HepG2 (cell line): ENCODE data around the gene TENT5A. TPM values are rescaled to one million over a fixed set of nuclear protein-coding genes. Genes with fewer than 3 reads are reported as not detected.
A peak's percentile ranks its signal among the peaks of the same experiment; 100 is the strongest.

Source experiments
- BHLHE40 ChIP-seq: IDR thresholded peaks from 2 replicates; pipeline ENCODE4 v1.6.1; 2011; ENCODE audit warnings: low read length, improper control_type of control experiment
- CBX1 ChIP-seq: IDR thresholded peaks from one replicate; pipeline ENCODE4 v1.6.1; 2016; ENCODE audit warnings: antibody characterized with exemption, low read depth
- CENPX ChIP-seq: sonication (generic); formaldehyde crosslinking; IDR thresholded peaks from 2 replicates; pipeline ENCODE4 v1.9.0; 2021; ENCODE audit warnings: mild to moderate bottlenecking, missing genetic modification reagents, moderate library complexity
- GRHL1 ChIP-seq: sonication (generic); formaldehyde crosslinking; conservative IDR thresholded peaks from 2 replicates; pipeline ENCODE4 v1.8.0; 2022; ENCODE audit warnings: missing genetic modification reagents
- HES4 ChIP-seq: sonication (generic); formaldehyde crosslinking; IDR thresholded peaks from 2 replicates; pipeline ENCODE4 v1.9.0; 2021; ENCODE audit warnings: mild to moderate bottlenecking, missing genetic modification reagents, borderline replicate concordance
- KAT7 ChIP-seq: IDR thresholded peaks from 2 replicates; pipeline ENCODE4 v1.6.1; 2018; ENCODE audit warnings: borderline replicate concordance, missing compliant biosample characterization
- KLF16 ChIP-seq, 2 experiments: sonication (generic) in 1 of 2; formaldehyde crosslinking in 1 of 2; IDR thresholded peaks; 2 replicates each; pipeline versions ENCODE4 v1.6.1 to v1.8.0; 2016 to 2023; ENCODE audit warnings: missing genetic modification reagents in 2 of 2, missing compliant biosample characterization in 1 of 2
- MEF2D ChIP-seq: sonication (generic); formaldehyde crosslinking; IDR thresholded peaks from 2 replicates; pipeline ENCODE4 v1.5.1; 2020; ENCODE audit warnings: mild to moderate bottlenecking, missing genetic modification reagents
- NCOA1 ChIP-seq: sonication (generic); formaldehyde crosslinking; IDR thresholded peaks from 2 replicates; pipeline ENCODE4 v1.9.0; 2021; ENCODE audit warnings: missing genetic modification reagents
- NR2C2 ChIP-seq: sonication (generic); formaldehyde crosslinking; IDR thresholded peaks from 2 replicates; pipeline ENCODE4 v1.4.0; 2020; ENCODE audit warnings: missing genetic modification reagents, mild to moderate bottlenecking, moderate library complexity, borderline replicate concordance
- POGZ ChIP-seq: sonication (generic); formaldehyde crosslinking; IDR thresholded peaks from 2 replicates; pipeline ENCODE4 v1.4.0; 2020; ENCODE audit warnings: mild to moderate bottlenecking, missing genetic modification reagents
- REXO4 ChIP-seq: sonication (generic); formaldehyde crosslinking; IDR thresholded peaks from 2 replicates; pipeline ENCODE4 v1.8.0; 2022; ENCODE audit warnings: missing genetic modification reagents, mild to moderate bottlenecking, borderline replicate concordance
- SCMH1 ChIP-seq: sonication (generic); formaldehyde crosslinking; IDR thresholded peaks from 2 replicates; pipeline ENCODE4 v1.9.0; 2021; ENCODE audit warnings: missing genetic modification reagents, mild to moderate bottlenecking, borderline replicate concordance
- TEAD2 ChIP-seq: sonication (generic); formaldehyde crosslinking; IDR thresholded peaks from 2 replicates; pipeline ENCODE4 v1.9.0; 2021; ENCODE audit warnings: missing genetic modification reagents
- TEAD3 ChIP-seq: optimal IDR thresholded peaks from 2 replicates; pipeline ENCODE3; 2016; ENCODE audit warnings: borderline replicate concordance
- ZBTB38 ChIP-seq: sonication (generic); formaldehyde crosslinking; IDR thresholded peaks from 2 replicates; pipeline ENCODE4 v1.5.1; 2020; ENCODE audit warnings: mild to moderate bottlenecking, missing genetic modification reagents
- ZBTB8A ChIP-seq: sonication (generic); formaldehyde crosslinking; IDR thresholded peaks from 2 replicates; pipeline ENCODE4 v1.4.0; 2020; ENCODE audit warnings: mild to moderate bottlenecking, low read depth, missing genetic modification reagents, borderline replicate concordance
- ZNF12 ChIP-seq: sonication (generic); formaldehyde crosslinking; IDR thresholded peaks from 2 replicates; pipeline ENCODE4 v1.5.0; 2020; ENCODE audit warnings: missing genetic modification reagents
- ZNF607 ChIP-seq: sonication (generic); formaldehyde crosslinking; IDR thresholded peaks from 2 replicates; pipeline ENCODE4 v1.5.1; 2020; ENCODE audit warnings: missing genetic modification reagents, mild to moderate bottlenecking, borderline replicate concordance
- ZNF678 ChIP-seq: sonication (generic); formaldehyde crosslinking; IDR thresholded peaks from 2 replicates; pipeline ENCODE4 v1.4.0; 2020; ENCODE audit warnings: mild to moderate bottlenecking, missing genetic modification reagents
- ZNF770 ChIP-seq: sonication (generic); formaldehyde crosslinking; IDR thresholded peaks from 2 replicates; pipeline ENCODE4 v1.5.0; 2020; ENCODE audit warnings: mild to moderate bottlenecking, missing genetic modification reagents
- ZNF879 ChIP-seq: sonication (generic); formaldehyde crosslinking; IDR thresholded peaks from 2 replicates; pipeline ENCODE4 v1.8.1; 2023; ENCODE audit warnings: missing genetic modification reagents
- polyA plus RNA-seq, 8 experiments: library from polyadenylated mRNA; depleted of rRNA in 3 of 8; stranded (reverse) in 7 of 8; unstranded in 1 of 8; fragments of >200 nt; fragmentation: Illumina TruSeq in 4 of 8; extraction: Trizol in 4 of 8; gene quantifications; 2 replicates each; pipeline versions ENCODE4 v1.2.1 to v1.2.3, GENCODE V29; 2011 to 2016; ENCODE audit warnings: low read depth in 4 of 8, missing spikeins in 1 of 8, mixed read lengths in 1 of 8; ENCODE audit not compliant: insufficient read depth in 1 of 8
- total RNA-seq, 5 experiments: library from RNA; depleted of rRNA; stranded (reverse); fragments of >200 nt; fragmentation: Illumina TruSeq; extraction: Trizol; gene quantifications; 2 replicates each; pipeline ENCODE4 v1.2.3, GENCODE V29; 2016; ENCODE audit warnings: low read depth in 1 of 5
- TF ChIP-seq, protein P1 (sequence below): IDR thresholded peaks from 2 replicates; pipeline ENCODE4 v1.6.1; 2016; ENCODE audit warnings: low read depth, control low read depth
- TF ChIP-seq, protein P2 (sequence below): sonication (generic); formaldehyde crosslinking; IDR thresholded peaks from 2 replicates; pipeline ENCODE4 v1.5.1; 2020; ENCODE audit warnings: missing genetic modification reagents, mild to moderate bottlenecking, borderline replicate concordance

The TENT5A gene
- total and polyA plus RNA-seq, 2 of the 13 experiments (the other 11 are each of a cell fraction or from before 2014, with no cell fraction given): 8.0 to 13.8 TPM

DNA sequence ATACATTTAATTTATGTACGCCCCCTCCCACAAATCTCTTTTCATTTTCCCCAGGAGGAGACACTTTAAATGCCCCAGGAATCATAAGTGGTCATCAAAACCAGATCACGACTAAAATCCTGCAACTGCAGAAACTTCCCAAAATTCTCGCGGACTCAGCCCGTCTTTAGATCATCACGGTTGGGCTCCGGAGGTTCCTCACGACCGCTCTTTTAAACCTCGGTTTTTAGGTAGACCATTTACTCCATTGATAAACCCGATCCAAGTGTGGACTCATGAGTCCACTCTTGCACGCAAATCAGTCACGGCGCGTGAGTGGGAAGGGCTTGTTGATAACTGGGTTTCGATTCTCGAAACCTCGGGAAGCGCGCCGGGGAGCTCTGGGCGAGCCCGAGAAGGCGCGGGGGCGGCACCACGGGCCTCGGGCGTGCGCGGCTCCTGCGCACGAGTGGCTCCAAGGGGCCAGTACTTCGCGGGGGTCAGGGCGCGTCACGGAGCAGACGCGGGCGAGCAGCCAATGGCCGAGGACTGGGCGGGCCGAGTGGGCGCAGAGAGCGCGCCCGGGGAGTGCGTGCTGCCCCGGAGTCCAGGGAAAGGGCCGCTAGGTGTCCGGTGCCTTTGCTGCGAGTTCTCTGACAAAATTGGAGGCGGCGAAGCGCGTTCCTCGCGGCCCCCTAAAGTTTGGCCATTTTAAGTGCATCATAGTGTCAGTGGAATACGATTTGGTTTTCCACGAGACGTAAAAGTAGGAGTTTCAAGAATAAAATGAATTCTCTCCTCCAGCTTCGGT, 635 bp upstream of the TENT5A start (continued):
- TF ChIP-seq GRHL1 (CRISPR knock-in tag) (no peak), SCMH1 (CRISPR knock-in tag) (no peak), TEAD3 (CRISPR knock-in tag) (peak; percentile 9), POGZ (CRISPR knock-in tag) (peak; percentile 93), BHLHE40 (peak; percentile 86), ZBTB38 (no peak), CENPX (no peak), ZNF12 (CRISPR knock-in tag) (0 out of 2 replicates have a peak, but pooled peaks have one; percentile 9), NCOA1 (CRISPR knock-in tag) (peak; percentile 81; the same call in 1 of the 2 replicates), ZNF770 (CRISPR knock-in tag) (no peak), TEAD2 (CRISPR knock-in tag) (peak; percentile 87; the same call in 1 of the 2 replicates), ZNF607 (CRISPR knock-in tag) (peak; percentile 79), MEF2D (CRISPR knock-in tag) (no peak), KAT7 (0 out of 2 replicates have a peak, but pooled peaks have one; percentile 54), CBX1 (peak; percentile 69), ZNF678 (peak; percentile 80; the same call in 1 of the 2 replicates), NR2C2 (CRISPR knock-in tag) (peak; percentile 62; the same call in 1 of the 2 replicates), REXO4 (CRISPR knock-in tag) (0 out of 2 replicates have a peak, but pooled peaks have one; percentile 19), KLF16 (CRISPR knock-in tag; IDR thresholded peaks at IDR 0.05) (peak in 1 of 2 experiments; percentile 53; a peak in 1 of 4 replicates), HES4 (CRISPR knock-in tag) (peak; percentile 96; the same call in 1 of the 2 replicates), ZBTB8A (CRISPR knock-in tag) (peak; percentile 90), ZNF879 (CRISPR knock-in tag) (peak; percentile 6; the same call in 1 of the 2 replicates)
- TF ChIP-seq, protein P1, sequence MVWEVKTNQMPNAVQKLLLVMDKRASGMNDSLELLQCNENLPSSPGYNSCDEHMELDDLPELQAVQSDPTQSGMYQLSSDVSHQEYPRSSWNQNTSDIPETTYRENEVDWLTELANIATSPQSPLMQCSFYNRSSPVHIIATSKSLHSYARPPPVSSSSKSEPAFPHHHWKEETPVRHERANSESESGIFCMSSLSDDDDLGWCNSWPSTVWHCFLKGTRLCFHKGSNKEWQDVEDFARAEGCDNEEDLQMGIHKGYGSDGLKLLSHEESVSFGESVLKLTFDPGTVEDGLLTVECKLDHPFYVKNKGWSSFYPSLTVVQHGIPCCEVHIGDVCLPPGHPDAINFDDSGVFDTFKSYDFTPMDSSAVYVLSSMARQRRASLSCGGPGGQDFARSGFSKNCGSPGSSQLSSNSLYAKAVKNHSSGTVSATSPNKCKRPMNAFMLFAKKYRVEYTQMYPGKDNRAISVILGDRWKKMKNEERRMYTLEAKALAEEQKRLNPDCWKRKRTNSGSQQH (CRISPR knock-in tag): no peak; the same call in 1 of the 2 replicates
- TF ChIP-seq, protein P2, sequence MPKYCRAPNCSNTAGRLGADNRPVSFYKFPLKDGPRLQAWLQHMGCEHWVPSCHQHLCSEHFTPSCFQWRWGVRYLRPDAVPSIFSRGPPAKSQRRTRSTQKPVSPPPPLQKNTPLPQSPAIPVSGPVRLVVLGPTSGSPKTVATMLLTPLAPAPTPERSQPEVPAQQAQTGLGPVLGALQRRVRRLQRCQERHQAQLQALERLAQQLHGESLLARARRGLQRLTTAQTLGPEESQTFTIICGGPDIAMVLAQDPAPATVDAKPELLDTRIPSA (CRISPR knock-in tag): no peak
